BE2C (cell line): ENCODE measurements around the gene CACNA1D.

Source experiments
- DNase-seq: peaks from one replicate; pipeline ENCODE4 v3.0.0-alpha.2; 2020
- H3K27me3 ChIP-seq: fragments of 250-450 bp; sonication (Bioruptor Pico); 2 replicates; pipeline ENCODE4 v1.5.1; 2020; ENCODE audit warnings: mild to moderate bottlenecking
- H3K36me3 ChIP-seq: fragments of 250-450 bp; sonication (Bioruptor Pico); 2 replicates; pipeline ENCODE4 v1.5.1; 2020; ENCODE audit warnings: mild to moderate bottlenecking
- H3K4me1 ChIP-seq: fragments of 250-450 bp; sonication (Bioruptor Pico); 2 replicates; pipeline ENCODE4 v1.5.1; 2020
- H3K4me3 ChIP-seq: 2 replicates; pipeline ENCODE4 v1.5.1; 2011; ENCODE audit warnings: low read depth, low read length
- H3K9me3 ChIP-seq: fragments of 250-450 bp; sonication (Bioruptor Pico); 2 replicates; pipeline ENCODE4 v1.5.1; 2020
- CTCF ChIP-seq: IDR thresholded peaks from 2 replicates; pipeline ENCODE4 v1.5.1; 2012; ENCODE audit warnings: mild to moderate bottlenecking, low read depth, low read length

CACNA1D gene

DNA sequence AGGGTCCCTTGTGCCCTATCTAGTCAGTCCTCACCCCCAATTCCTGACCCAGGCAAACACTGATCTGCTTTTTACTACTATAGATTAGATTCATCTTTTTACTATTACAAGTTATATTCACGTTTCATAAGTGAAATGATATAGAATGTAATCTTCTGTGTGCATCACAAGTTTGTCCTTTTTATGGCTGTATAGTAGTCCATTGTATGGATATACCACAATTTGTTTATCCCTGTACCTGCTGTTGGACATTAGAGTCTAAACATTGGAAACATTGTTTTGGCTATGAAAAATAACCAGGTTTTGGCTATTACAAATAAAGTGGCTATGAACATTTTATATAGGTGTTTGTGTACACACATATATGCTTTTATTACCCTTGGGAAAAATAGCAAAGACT lies 112.4 kb downstream of the CACNA1D start:
- Histone ChIP-seq H3K27me3 (no peaks in the 10 kb centered on the region), H3K9me3 (no peaks in the 10 kb centered on the region), H3K4me3 (no peak overlapping the region), H3K4me1 (no peaks in the 10 kb centered on the region), H3K36me3 (no peaks in the 10 kb centered on the region)
- no peak for DNase-seq
- TF ChIP-seq CTCF = no peak

DNA sequence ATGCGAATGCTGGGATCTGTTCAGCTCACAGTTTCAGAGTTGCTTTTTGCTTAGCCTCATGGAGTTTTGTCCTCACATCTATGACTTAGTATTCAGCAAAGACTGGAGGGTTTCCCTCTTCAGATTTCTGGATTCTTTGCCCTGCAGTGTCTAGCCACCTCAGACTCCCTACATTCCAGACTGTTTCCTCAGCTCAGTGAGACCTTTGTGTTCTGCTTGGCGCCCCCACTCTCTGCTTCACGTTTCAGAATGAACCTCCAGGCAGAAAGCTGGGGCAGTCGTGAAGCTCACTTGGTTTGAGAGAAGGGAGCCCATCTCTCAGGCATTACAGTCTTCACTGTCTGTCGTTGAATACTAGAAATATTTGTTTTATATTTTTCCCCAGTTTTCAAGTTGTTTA lies 118.1 kb downstream of the CACNA1D start:
- H3K27me3 ChIP-seq = no peaks in the 10 kb centered on the region; the same call in 1 of the 2 replicates
- no peak overlapping the region for H3K4me3 ChIP-seq
- no peaks in the 10 kb centered on the region for H3K36me3 ChIP-seq
- no peak for TF ChIP-seq CTCF
- no peak for DNase-seq
- H3K9me3 ChIP-seq = no peaks in the 10 kb centered on the region
- H3K4me1 ChIP-seq = no peaks in the 10 kb centered on the region

DNA sequence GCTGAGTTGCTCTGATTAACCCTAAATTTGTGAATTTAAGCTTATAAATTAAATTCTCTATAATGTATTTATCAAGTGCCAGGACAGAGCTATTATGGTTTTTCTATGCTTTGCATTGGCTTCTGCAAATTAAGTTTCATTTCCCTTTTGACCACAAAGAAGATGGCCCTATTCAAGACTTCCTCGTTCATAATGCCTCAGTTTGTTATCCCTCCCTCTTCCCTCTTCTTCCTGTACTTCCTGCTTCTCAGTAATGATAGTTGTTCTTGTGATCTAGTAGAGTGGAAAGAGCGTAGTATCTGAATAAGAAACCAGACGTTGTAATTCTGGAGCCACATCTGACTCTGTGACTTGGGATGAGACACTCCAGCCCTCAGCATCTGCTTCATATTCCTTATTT lies 118.7 kb downstream of the CACNA1D start:
- no peak for TF ChIP-seq CTCF
- no peaks in the 10 kb centered on the region for H3K36me3 ChIP-seq
- DNase-seq = no peak
- no peaks in the 10 kb centered on the region for H3K4me1 ChIP-seq
- H3K4me3 ChIP-seq = no peak overlapping the region
- H3K27me3 ChIP-seq = no peaks in the 10 kb centered on the region; the same call in 1 of the 2 replicates
- H3K9me3 ChIP-seq = no peaks in the 10 kb centered on the region

- Histone ChIP-seq H3K9me3 (no peaks in the 10 kb centered on the region), H3K36me3 (no peaks in the 10 kb centered on the region), H3K4me3 (no peak overlapping the region), H3K4me1 (no peaks in the 10 kb centered on the region), H3K27me3 (no peaks in the 10 kb centered on the region; the same call in 1 of the 2 replicates)
- TF ChIP-seq CTCF = no peak
- DNase-seq = no peak
These were observed 119.9 kb downstream of the CACNA1D start for GRCh38 chr3:53614307-53614706.

DNA sequence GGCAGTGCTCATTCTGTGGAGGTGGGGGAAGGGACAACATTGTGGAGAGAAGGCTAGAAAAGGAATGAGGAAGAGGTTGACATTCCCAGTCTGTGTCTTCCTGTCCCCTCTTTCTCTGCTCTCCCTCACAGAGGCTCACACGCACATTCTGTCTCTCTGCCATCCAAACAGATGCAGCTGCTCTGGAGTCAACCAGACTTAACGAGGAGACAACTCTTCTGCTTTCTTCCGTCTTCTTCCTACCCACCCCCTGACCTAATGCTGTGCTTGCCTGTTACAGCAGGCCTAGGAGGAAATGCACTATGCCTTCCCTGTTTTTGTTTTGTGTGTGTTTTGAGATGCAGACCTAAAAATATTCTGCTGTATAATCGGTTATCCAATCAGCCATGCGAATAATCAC lies 121.9 kb downstream of the CACNA1D start:
- Histone ChIP-seq H3K4me1 (no peaks in the 10 kb centered on the region), H3K9me3 (no peaks in the 10 kb centered on the region), H3K36me3 (no peaks in the 10 kb centered on the region), H3K4me3 (no peak overlapping the region), H3K27me3 (no peaks in the 10 kb centered on the region; the same call in 1 of the 2 replicates)
- no peak for DNase-seq
- no peak for TF ChIP-seq CTCF

- Histone ChIP-seq H3K4me3 (no peak overlapping the region), H3K36me3 (no peaks in the 10 kb centered on the region), H3K27me3 (no peaks in the 10 kb centered on the region; the same call in 1 of the 2 replicates), H3K9me3 (no peaks in the 10 kb centered on the region), H3K4me1 (no peaks in the 10 kb centered on the region)
- no peak for DNase-seq
- no peak for TF ChIP-seq CTCF
These were observed 122.8 kb downstream of the CACNA1D start for GRCh38 chr3:53616971-53617892.
